HG02973 (cell line): ENCODE results near the gene ADAMTS8.
"Not testable (repeated sequence)": the region's sequence is repeated elsewhere in the genome, so short reads cannot be mapped to it uniquely, and the experiment has no call there.

Experiments used
- ATAC-seq: cut with Tn5 transposase; IDR thresholded peaks from one replicate; pipeline ENCODE4 v1.9.1; 2021; ENCODE audit warnings: moderate library complexity; ENCODE audit not compliant: unreplicated experiment

The ADAMTS8 gene

DNA sequence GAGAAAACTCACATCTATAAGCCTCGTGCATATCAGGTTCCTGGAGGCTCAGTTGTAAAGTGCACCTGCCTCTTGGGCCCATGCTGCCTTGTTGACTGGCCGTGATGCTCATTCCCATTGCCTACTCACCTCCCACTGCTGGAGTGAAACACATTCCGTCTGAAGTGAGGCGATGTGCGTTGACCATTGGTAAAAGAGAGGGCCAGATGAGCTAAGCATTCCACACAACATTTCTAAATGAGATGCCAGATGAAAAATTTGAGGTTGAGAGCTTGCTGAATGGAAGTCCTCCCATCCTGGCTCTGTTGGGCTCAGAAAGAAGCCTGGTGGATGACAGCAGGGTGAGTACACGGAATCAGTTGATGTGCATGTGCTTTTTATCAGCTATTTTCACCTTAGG lies 11.5 kb upstream of the ADAMTS8 start:
- ATAC-seq, result no peak

GRCh38 chr11:130439160-130439519 lies 10.7 kb upstream of the ADAMTS8 start:
- ATAC-seq, result no peak

- not testable (repeated sequence) for ATAC-seq
Measured at GRCh38 chr11:130438401-130439159, 10.2 kb upstream of the ADAMTS8 start.

- ATAC-seq, result no peak
Measured at GRCh38 chr11:130437848-130438247, 9.4 kb upstream of the ADAMTS8 start.

- no peak for ATAC-seq
Measured at GRCh38 chr11:130436171-130436570, 7.8 kb upstream of the ADAMTS8 start.

DNA sequence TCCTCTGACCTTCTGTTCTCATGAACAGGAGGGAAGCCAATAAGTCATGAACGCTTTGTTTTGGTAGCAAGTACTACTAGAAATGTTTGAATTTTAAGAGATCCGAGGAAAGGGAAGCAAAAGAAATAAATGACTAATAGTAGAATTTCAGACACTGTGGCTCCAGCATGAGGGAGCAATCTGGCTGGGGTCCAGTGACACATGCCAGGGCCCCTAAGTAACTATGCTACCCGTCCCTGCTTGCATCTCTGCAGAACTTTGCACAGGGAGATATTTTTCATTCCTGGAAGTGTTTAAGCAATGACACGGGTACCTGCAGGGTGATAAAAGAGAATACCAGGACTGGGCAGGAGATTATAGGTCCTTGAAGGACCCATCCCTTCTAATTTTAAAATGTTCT lies 7.3 kb upstream of the ADAMTS8 start:
- ATAC-seq, result no peak

DNA sequence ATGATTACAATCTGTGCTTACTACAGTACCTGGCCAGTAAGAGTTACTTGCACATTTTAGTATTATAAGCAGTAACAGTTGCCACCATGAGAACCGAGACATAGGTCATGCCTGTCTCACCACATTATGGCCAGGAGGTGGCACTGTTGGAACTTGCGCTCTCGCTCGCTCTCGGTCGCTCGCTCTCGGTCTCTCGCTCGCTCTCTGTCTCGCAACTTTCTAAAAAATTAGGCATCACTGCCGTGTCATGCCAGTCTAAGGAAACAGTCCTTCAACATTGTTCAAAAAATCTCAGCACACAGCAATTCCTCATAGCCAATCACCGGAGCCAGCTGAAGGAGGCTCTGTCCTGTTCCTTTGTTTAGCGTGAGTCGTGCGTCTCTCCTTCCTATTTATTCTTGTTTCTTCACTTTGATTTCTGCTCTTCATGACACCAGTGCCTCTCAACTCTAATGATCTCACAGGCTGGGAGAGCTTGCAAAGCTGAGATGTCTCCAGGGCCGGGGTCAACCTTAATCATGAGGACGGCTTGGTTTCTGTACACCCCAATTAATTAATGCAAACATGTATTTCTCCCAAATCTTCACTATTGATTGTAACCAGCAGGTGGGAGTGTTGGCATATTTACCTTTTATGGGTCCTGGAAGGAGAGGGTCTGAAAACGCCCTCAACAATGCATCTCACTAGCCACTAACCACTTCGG lies 6.3 kb upstream of the ADAMTS8 start:
- ATAC-seq, result peak; percentile 77

DNA sequence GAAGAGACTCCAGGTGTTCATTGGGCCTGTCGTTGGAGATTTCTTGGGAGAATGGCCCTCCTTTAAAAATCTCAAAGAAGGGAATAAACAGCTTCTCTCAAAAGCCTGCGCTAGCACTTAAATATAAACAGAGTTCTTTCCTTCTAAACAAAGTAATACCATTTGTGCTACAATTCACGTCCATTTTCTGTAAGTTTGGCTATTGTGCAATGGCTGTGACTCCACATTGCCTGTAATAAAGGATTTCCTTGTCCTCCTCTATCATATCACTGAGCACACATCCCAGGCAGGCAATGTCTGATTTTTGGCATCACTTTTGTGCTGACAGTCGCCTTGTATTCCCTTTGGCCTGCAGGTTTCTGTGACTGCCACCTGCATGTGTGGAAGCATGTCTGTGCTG lies 4.9 kb upstream of the ADAMTS8 start:
- no peak for ATAC-seq

- ATAC-seq, result no peak
Measured at GRCh38 chr11:130431801-130432200, 3.4 kb upstream of the ADAMTS8 start.

DNA sequence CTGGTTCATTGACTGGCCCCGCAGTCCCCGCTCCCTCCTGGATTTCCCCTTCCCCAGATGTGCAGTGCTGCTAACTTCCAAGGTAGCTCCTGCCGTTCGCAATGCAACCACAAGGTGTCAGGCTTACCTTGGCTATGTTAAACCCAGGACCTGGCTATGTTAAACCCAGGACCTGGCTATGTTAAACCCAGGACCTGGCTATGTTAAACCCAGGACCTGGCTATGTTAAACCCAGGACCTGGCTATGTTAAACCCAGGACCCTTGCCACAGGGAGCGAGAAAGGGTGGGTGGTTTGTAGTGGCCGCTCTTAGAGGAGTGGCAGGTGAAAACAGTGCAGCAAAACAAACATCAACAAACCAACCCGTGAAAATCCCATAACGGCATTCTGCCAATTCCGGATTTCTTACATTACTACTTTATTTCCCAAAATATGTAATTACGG lies 2.9 kb upstream of the ADAMTS8 start:
- ATAC-seq, result peak; percentile 51

GRCh38 chr11:130429983-130430382 lies 1.6 kb upstream of the ADAMTS8 start:
- ATAC-seq, result no peak

GRCh38 chr11:130429120-130429681 lies 792 bp upstream of the ADAMTS8 start:
- no peak for ATAC-seq

DNA sequence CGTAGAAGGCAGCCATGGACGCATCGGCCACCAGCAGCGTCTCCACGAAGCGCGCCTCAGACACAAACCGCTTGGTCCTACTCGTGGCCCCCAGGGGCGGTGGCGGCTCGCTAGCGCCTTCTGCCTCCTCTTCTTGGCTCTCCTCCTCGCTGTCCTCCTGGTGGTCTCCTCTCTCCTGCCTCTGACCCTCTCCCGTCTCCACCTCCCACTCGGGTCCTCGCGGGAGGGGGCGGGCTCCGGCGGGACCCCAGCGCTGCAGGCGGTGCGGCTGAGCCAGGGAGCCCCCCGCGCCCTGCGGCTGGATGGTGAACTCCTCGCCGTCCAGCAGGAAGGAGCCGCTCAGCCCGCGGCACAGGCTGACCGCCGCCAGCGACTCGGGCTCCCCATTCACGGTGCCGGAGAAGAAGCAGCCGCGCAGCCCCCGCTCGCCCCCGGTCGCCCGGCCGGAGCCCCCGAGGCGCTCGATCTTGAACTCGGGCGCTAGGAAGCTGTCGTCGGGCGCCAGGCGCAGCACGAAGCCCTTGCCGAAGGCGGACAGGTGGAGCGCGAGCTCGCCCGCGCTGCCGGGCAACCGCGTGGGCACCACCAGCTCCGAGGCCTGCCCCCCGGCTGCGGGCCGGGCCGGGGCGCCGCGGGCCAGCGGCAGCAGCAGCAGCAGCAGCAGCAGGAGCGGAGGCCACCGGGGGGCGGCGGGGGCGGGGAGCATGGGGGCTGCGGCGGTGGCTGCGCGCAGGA lies 661 bp downstream of the ADAMTS8 start:
- no peak for ATAC-seq

DNA sequence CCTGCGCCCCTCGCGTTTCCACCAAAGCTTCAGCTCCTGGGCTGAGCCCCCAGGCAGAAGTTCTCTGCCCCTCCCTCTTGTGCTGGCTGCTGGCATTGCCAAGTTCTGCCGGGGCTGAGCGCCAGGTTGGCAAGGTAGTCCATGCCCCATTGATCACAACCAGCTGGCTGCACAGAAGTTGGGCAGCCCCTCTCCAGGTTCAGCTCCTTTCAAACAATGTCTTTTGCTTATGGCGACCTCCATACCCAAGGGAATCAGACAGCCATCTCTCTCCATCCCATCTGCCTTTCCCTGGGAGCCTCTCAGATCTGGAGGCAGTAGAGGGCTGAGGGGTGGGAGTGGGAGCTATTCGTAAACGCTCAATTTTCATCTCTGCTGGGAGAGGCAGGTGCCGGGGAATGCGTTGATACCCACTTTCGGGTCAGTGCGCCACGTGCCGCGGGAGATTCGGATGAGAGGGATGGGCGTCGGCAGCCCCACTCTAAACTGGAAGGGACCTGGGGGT lies 1.5 kb downstream of the ADAMTS8 start:
- ATAC-seq, result no peak

GRCh38 chr11:130426223-130426836 lies 2.1 kb downstream of the ADAMTS8 start:
- no peak for ATAC-seq

DNA sequence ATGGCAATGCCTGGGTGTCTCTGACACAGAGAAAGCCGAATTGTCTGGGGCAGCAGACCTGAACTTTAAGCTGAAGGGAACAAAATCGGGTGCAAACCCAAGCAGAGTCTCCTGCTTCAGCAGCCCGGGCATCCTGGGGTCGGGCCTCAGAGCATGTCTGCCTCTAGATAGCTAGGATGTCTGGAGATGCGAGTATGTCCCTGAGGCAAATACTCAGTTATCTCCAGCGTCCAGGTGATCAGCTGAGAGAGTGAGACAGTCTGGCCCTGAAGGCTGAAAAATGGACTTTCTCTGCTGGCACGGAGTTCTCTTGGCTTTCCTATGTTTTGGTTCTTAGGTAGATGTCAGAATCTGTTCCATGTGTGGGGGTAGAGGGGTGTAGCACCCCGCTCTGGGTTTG lies 3.3 kb downstream of the ADAMTS8 start:
- ATAC-seq, result no peak

DNA sequence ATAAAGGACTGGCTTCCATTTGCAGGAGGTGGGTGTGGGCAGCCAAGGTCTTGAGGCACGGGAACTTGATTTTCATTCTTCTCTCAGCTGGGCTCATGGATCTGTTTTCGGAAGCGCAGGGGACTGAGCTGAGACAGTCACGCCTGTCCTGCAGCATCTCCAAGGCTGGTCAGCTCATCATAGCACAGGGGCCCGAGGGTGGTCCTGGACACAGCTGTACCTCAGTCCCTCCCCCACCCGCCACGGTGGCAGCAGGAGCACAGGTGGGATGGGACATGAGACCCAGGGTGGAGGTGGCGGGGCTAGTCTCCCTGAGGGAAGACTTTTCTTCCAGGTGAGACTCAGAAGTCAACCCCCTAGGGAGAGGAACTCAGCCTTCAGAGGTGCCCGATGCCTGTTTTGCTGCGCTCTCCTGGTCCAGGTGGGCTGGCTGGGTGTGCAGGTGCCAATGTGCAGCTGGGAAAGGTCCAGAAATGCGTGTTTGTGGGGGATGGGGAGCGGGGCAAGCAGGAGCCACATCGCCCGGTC lies 3.7 kb downstream of the ADAMTS8 start:
- no peak for ATAC-seq

- ATAC-seq, result no peak
Measured at GRCh38 chr11:130423541-130424142, 4.8 kb downstream of the ADAMTS8 start.

GRCh38 chr11:130422251-130422995 lies 6.0 kb downstream of the ADAMTS8 start:
- ATAC-seq, result no peak

GRCh38 chr11:130421697-130422096 lies 6.7 kb downstream of the ADAMTS8 start:
- ATAC-seq, result no peak
